Superior temporal gyrus (tissue), 1 donor: ENCODE data around the gene PSPC1.

ENCODE experiments used
- DNase-seq: peaks from one replicate; pipeline ENCODE4 v3.0.0-alpha.2; 2016; ENCODE audit errors: extremely low spot score

The PSPC1 gene

GRCh38 chr13:19673473-19674430 is 109.0 kb downstream of the PSPC1 start:
- no peak for DNase-seq

- no peak for DNase-seq
Measured at GRCh38 chr13:19672990-19673389, 109.8 kb downstream of the PSPC1 start.

GRCh38 chr13:19670147-19670546 is 112.6 kb downstream of the PSPC1 start:
- DNase-seq: no peak

GRCh38 chr13:19668778-19669177 is 114.0 kb downstream of the PSPC1 start:
- no peak for DNase-seq

- DNase-seq: no peak
Measured at GRCh38 chr13:19665427-19665859, 117.3 kb downstream of the PSPC1 start.

- DNase-seq: no peak
Measured at GRCh38 chr13:19664481-19665230, 118.1 kb downstream of the PSPC1 start.

GRCh38 chr13:19663416-19663979 is 119.2 kb downstream of the PSPC1 start:
- DNase-seq: no peak

GRCh38 chr13:19661561-19661960 is 121.2 kb downstream of the PSPC1 start:
- no peak for DNase-seq

- no peak for DNase-seq
Measured at GRCh38 chr13:19661126-19661525, 121.6 kb downstream of the PSPC1 start.

- DNase-seq: no peak
Measured at GRCh38 chr13:19658831-19659230, 123.9 kb downstream of the PSPC1 start.

- no peak for DNase-seq
Measured at GRCh38 chr13:19657872-19658591, 124.7 kb downstream of the PSPC1 start.
